GM21367 (cell line): Measurements from ENCODE around the gene ZBTB42.

ENCODE experiments used
- ATAC-seq: cut with Tn5 transposase; IDR thresholded peaks from one replicate; pipeline ENCODE4 v1.9.1; 2021; ENCODE audit not compliant: unreplicated experiment

The ZBTB42 gene

DNA sequence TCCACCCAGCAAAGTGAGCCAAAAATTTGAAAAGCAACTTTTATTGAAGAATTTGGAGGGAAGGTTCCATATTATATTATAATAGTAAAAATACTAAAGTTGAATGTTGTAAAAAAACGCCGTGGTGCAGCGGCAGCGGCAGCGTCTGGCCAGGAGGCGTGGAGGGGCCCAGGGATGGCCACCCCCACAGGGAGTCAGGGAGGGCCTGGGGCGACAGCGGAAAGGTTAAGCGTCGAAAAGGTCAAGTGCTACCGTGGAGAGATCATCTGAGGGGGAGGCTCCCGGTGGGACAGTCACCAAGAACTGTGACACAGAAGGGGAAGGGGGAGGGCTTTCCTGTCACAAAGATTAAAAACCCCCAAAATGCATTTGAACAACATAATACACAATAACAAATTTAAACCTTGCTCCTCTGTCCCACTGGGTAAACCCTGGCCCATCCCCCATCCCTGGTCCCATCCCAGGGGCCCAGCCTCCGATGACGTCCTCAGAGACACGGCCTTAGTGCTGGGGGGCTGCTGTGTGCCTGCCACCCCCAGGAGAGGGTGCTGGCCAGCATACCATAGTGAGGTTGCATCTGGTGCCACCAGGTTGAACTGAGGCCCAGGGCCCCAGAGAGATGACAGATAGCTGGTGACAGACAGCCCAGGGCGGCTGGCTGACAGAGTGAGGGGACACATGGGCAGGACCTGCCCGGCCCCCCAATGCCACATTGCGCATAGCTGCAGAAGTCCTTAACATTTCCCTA is 31.4 kb upstream of the ZBTB42 start:
- ATAC-seq = no peak

DNA sequence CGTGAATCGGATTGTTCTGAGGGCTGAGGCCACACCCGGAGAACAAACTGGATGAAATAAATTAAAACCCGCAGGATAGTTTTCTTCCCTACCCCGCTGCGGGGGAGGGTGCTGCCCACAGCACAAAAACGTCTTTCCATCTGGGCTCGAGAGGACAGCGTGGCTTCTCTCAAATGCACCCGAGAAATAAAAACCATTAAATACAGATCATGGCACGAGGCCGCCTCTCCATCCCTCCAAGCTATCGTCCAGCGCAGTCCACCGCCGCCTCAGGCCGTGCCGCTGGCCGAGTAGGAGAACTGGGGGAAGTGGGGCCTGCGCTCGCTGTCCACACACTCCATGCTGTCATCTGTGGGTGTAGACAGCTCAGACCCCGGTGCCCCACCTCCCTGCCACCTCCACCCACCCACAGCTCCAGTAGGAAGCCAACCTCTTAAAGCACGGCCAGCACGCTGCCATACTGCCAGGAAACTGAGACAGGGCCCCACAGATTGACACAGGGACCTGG is 30.8 kb upstream of the ZBTB42 start:
- no peak for ATAC-seq

DNA sequence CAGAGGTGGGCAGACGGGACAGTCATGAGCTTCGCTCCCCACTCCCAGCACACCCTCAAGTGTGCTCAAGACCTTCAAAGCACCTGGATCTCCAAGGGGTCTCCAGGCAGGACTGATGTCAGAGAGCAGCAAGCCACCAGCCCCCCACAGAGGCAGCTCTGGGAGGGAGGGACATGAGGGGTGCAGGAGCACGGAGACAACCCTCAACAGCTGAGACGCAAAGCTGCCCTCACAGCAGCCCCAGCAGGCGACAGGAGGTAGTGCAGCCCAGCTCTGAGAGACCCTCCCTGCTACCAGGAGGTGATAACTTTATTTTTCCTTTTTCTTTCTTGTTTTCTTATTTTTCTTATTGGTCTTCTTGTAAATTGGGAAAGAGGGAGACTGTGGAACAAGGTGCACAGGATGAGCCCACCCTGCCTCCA is 30.0 kb upstream of the ZBTB42 start:
- no peak for ATAC-seq

DNA sequence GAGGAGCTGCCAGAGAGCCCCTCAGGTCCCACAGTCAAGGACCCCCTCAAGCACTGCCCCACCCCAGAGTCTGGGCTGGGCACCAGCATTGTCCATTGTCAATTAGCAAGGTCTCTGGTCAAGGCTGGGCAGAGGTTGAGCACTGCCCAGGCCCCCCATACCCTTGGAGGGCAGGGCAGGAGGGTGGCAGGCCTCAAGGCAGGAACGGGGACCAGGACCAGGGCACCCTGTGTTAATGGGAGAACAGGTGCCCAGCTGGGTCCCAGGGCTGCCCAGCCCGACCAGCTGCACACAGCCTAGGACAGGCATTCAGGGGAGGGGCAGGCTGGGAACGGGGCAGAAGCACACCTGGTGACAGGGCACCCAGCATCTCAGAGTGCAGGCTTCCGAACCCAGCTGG is 29.5 kb upstream of the ZBTB42 start:
- ATAC-seq = no peak

DNA sequence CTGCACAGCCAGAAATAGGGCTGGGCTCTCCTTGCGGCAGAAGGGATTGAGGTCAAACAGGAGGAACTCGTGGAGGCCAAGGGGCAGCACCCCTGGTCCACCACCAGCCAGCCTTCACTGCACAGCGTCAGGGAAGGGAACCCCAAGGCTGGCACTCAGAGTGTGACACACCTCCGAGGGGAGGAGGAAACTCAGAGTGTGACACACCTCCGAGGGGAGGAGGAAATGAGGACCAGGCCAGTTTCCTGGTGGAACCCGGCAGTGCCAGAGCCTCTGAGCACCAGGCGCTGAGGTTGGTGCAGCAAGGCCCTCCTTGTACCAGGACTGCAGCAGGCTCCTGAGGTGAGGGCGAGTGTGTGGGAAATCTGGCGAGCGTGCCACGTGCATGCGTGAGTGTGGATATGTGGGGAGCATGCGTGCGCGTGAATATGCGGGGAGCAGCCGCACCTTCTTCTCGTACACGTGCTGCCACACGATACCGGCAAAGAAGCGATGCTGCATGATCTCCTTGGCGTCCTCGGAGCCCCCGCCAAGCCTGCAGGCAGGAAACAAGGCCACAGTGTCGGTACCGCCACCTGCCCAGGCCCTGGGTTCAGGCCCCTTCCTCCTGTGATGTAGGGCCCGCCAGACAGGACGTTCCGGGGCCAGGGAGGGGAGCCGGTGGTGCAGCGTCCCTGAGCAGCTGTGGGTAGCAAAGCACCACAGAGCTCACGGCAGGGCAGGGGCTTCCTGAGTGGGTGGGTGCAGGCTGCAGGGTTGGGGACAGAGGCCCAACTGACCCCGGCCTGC is 28.8 kb upstream of the ZBTB42 start:
- no peak for ATAC-seq

DNA sequence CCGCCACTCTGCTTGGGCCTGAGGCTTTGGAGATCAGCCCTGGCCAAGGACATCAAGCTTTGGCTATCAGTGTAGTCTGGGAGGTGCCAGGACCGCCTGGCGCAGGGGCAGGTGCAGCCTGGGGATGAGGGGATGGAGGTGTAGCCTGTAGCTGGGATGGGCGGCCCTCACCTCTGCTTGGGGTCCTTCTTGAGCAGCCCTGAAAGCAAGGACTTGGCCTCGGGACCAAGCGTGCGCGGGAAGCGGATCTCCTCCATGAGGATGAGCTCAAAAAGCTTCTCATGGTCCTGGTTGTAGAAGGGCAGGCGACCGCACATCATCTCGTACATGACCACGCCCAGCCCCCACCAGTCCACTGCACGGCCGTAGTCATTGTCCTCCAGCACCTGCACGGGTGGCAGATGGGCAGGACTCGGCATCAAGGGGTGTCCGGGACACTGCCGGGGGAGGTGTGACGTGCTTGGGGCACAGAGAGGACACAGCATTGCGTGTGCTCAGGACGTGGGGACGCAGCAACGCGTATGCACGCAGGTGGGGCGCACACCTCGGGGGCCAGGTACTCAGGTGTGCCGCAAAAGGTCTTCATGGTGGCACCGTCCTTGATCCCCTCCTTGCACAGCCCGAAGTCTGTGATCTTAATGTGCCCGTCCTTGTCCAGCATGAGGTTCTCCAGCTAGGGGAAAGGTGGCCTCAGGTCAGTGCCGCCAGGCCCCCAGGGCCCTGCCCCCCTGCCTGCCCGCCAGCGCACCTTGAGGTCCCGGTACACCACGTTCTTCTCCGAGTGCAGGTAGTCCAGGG is 28.0 kb upstream of the ZBTB42 start:
- no peak for ATAC-seq

DNA sequence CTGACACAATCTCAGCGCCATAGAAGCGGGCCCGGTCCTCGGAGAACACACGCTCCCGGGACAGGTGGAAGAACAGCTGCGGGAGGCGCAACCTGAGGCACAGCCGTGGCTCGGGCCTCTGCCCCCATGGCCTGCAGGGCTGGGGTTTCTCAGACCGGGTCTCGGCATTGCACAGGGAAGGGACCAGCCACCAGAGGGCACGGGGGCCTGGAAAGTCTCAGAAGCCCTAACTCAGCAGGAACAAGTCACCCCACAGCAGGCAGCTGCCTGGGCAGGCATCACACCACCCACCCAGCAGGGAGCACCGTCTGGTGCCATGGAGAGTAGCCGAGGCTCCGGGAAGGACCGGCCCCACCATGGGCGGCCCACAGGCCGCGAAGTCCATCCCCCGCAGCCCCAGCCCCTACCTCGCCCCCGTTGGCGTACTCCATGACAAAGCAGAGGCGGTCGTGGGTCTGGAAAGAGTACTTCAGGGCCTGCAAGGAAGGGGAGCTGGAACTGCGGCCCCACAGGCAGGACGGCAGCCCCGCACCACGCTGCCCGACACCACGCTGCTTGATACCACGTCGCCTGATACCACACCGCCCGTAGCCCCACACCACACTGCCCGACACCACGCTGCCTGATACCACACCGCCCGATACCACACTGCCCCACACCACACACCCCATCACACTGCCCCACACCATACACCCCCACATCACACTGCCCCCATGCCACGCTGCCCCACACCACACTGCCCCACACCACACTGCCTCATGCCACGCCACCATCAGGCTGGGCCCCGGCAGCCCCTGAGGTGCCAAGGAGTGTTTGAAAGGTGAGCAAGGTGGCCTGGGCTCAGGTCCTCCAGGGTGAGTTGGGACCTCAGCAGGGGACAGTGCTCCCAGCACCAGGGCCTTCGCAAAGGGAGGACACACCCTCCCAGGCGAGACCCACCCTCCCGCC is 27.1 kb upstream of the ZBTB42 start:
- no peak for ATAC-seq

DNA sequence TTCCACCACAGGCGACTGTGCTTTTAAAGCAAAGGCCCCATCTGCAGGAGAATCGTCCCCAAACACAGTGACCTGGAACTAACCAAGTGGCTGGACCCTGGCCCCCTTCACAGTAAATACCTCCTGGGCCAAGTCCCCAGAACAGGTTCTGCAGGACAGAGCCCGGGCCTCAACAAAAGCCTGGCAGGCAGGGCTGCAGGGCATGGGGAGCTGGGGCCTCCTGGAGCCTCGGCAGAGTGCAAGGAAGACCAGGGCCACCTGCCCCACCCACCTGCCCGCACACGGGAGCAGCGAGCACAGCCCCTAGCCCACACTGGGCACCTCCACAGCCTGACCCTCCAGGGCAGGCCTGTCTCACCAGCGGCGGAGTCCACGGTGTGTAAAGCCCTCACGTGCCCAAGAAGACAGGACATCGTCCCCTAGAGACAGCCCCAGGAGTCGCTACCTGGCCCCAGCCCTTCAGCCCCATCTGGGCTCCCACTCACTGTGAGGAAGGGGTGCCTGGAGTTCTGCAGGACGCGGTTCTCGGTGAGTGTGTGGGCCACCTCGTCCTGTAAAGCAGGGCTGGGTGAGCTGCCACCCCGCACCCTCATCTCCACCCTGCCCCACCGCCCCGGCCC is 26.3 kb upstream of the ZBTB42 start:
- no peak for ATAC-seq

DNA sequence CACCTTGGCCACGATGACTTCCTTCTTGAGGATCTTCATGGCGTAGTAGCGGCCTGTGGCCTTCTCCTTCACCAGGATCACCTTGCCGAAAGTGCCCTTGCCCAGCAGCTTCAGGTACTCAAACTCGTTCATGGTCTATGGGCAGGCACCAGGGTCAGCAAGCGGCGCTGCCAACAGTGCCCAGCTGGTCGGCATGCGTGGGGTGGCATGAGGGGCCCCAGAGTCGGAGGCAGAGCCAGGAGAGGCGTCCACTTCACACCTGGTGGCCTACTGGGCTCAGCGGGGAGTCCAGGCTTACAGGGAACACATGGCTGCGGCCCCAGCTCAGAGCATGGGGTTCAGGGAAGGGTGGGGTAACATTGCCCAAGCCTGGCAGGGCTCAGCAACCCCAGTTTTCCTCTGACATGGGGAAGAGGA is 25.8 kb upstream of the ZBTB42 start:
- no peak for ATAC-seq

DNA sequence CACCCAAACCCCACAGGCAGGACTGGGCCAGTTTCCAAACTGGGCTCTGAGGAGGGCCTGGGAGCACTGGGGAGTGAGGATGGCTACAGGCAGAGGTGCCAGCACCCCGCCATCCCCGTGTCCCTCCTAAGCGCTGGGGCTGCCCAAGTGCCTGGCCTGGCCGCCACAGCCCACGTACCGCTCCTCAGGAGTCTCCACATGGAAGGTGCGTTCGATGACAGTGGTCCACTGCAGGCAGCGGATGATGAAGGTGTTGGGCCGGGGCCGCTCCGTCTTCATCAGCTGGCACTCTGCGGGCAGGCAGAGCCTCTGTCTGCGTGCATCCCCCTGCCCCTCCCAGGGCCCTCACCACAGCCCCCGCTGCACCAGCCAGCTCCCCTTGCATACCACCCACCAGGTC is 24.4 kb upstream of the ZBTB42 start:
- ATAC-seq = no peak

DNA sequence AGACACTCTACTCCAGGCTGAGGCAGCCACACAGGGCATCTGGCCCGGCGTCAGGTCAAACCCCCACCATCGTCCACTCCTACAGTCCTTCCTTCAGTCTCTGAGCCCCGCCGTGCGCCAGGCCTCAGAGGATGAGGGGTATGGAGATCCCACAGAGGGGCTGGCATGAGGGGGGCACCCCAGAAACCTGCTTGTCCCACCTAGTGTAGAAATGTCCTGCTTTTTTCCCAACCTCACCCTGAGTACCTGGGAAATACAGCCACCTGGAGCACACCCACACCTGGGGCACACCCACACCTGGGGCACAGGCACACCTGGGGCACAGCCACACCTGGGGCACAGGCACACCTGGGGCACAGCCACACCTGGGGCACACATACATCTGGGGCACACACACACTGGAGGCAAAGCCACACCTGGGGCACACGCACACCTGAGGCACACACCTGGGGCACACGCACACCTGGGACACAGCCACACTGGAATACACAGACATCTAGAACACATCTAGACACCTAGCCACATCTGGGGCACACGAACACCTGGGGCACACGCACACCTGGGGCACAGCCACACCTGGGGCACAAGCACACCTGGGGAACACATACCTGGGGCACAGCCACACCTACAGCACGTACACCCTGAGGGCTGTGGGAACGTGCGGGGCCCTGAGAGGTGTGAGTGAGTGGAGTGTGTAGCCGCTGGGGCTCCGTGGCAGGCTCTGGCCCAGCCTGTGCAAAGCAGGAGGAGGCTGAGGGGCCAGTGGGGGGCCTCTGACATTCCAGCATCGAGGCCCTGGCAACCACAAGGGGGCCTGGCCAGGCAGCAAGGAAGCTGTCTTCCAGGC is 23.7 kb upstream of the ZBTB42 start:
- ATAC-seq = no peak

DNA sequence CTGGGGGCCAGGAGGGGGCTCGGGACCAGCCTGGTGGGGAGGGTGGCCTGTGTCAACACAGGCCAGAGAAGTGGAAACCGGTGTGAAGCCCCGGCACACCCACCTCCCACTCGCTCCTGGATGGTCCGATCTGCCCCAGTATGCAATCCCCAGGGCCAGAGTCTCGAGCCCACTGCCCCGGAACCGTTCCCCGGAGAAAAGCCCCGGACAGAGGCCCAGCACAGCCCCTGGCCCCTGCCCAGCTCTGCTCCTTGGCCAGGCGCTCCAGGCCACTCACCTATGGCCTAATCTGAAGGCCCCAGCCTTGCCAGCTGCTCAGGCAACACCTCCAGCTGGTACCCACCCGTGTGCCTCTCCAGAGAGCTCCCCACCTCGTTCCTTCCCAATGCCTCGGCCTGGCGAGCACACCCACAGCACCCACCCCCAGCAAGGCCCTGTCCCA is 23.1 kb upstream of the ZBTB42 start:
- ATAC-seq = no peak

DNA sequence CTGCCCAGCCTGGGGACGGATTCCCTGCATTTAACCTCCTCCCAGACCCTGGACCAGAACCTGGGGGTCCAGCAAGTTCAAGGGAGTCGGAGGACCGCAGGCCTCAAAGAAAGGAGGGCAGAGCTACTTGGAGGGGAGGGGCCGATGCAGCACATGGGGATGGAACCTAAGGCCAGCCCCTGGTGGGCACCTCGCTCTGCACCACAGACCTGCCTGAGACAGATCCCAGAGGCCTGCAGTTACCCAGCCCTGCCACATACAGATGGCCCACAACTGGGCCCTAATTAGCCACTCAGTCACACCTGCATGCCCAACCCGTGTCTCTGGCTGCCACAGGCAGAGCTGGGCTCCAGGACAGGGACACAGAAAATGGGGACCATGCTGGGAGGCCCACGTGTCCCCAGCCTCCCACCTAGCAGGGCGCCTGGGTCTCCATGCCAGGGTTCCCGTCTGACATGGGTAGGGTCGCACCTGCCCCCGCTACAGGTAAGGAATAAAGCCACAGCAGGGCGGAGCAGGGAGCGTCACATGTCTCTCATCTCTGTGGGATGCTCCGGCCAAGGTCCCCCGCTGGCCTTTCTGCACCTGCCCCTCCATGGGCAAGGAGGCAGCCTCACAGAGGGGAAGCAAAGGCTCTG is 22.1 kb upstream of the ZBTB42 start:
- ATAC-seq = no peak

DNA sequence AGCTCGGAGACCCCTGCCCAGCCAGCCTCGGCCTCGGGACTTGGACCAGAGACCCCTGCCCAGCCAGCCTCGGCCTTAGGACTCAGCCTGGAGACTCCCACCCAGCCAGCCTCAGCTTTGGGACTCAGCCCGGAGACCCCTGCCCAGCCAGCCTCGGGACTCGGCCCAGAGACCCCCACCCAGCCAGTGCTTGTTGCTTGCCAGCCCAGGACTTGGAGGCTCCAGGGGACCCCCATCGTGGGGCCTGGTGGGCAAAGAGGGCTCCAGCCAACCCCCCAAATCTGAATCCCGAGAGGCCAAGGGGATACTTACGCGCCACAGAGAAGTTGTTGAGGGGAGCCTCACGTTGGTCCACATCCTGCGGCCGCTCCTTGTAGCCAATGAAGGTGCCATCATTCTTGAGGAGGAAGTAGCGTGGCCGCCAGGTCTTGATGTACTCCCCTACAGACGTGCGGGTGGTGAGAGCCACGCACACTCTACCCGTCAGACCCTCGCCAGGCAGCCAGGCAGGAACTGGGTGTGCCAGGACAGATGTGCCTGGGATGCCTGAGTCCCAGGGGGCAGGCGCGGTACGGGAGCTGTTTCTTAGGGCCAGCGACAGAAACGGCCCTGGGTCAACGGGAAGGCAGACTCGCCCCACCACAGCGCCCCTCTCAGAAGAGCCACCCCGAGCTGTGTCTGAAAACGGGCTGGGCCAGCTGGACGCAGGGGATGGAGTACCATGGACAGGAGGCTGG is 21.0 kb upstream of the ZBTB42 start:
- ATAC-seq = no peak

DNA sequence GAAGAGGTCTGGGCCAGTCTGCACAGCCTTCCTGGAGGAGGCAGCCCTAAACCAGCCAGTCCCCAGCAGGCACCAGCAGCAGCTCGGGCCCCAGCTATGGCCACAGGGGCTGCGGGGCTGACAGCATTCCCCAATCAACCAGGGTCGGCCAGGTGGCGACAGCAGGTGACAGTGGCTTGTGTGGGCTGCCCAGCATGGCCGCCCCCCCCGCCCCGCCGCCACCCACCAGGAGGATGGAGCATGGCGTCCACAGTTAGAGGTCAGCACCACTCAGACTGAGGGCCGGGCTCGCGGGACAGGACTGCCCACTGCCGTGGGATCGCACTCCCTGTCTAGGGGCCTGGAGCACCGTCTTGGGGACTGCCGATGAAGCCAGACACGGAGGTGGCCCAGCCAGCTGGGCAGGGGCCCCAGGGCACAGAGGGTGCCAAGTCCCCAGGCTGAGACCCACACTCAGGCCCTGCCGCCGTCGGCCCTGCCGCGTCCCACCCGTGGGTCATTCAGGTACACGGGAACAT is 20.3 kb upstream of the ZBTB42 start:
- no peak for ATAC-seq

DNA sequence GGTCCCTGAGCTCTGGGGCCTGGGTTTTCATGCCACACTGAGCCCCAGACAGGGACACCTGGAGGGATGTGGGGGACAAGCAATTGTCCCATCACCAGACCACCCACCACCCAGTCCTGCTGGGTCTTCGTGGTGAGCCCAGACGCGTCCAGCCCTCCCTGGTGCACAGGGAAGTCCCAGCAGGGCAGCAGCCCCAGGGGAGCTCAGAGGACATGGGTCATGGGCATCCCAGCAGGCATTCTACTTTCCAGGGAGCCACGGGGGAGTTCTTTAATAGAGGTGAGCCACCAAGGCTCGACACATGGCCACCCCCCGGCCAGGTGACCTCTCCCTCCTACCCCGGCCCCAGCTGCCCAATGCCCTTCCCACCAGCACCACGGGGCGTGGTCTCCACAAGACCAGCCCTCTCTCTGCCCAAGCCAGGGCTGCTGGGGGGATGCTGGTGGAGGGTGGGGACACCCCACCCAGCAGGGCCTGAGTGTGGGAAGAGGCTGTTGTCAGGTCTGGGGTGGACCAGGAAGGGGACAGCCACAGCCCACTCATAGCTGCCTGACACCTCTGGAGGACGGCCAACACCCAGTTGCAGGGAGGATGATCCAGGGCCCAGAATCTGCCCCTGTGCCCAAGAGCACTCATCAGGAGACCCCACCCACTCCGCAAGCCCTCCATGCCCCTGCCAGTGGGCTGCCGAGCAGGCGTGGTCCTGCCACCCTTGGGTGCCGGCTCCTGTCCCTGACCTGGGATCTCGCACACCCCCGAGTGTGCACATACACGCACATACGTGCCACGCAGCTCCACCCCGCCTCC is 19.4 kb upstream of the ZBTB42 start:
- ATAC-seq = no peak
